Activated T-cell treated with anti-CD3 and anti-CD28 coated beads, Interleukin-2, amount 50 U/mL, for 72 hours (primary cell): ENCODE results near the gene CD93. TPM values are rescaled to one million over a fixed set of nuclear protein-coding genes. Genes with fewer than 3 reads are reported as not detected.
A peak's percentile ranks its signal among the peaks of the same experiment; 100 is the strongest.

ENCODE experiments used
- ATAC-seq, 2 donors: fragments of 150-1000 bp; cut with Tn5 transposase; replicated peaks in 1 of 2; 2 replicates each; pipeline ENCODE4 v1.10.0; 2021; ENCODE audit warnings: moderate library complexity in 2 of 2, mild to moderate bottlenecking in 1 of 2
- DNase-seq, 2 donors: peaks; one replicate each; pipeline ENCODE4 v3.0.0; 2021 to 2022; ENCODE audit warnings: mixed read lengths in 1 of 2
- H3K27ac Mint-ChIP-seq: one replicate; pipeline ENCODE4 v1.8.0; 2022; ENCODE audit warnings: mild to moderate bottlenecking, moderate library complexity, mixed read lengths
- H3K27me3 Mint-ChIP-seq: one replicate; pipeline ENCODE4 v1.8.0; 2022; ENCODE audit warnings: low read depth, mixed read lengths
- H3K36me3 Mint-ChIP-seq, 2 donors: one replicate each; pipeline ENCODE4 v1.8.0; 2022; ENCODE audit warnings: mixed read lengths in 2 of 2, mild to moderate bottlenecking in 1 of 2; ENCODE audit not compliant: insufficient read depth in 2 of 2
- H3K4me1 Mint-ChIP-seq: one replicate; pipeline ENCODE4 v1.8.0; 2022; ENCODE audit warnings: low read depth, mixed read lengths
- H3K4me3 Mint-ChIP-seq, 2 donors: one replicate each; pipeline ENCODE4 v1.8.0; 2022; ENCODE audit warnings: mild to moderate bottlenecking in 2 of 2, mixed read lengths in 2 of 2, moderate library complexity in 2 of 2
- H3K9me3 Mint-ChIP-seq, 2 donors: one replicate each; pipeline ENCODE4 v1.8.0; 2022; ENCODE audit warnings: mixed read lengths in 2 of 2
- total RNA-seq, 2 donors: library from RNA; stranded (reverse); gene quantifications; one replicate each; pipeline ENCODE4 v1.2.3, GENCODE V29; 2022

Gene CD93
- 1 to 10 TPM in 1 of 2 donors, under 1 TPM in 1; 0.36 to 2.0 TPM for total RNA-seq

- no peaks in the 10 kb centered on the region for H3K9me3 Mint-ChIP-seq
- no peaks in the 10 kb centered on the region for H3K36me3 Mint-ChIP-seq
- DNase-seq (peak; percentile 27 to 47), ATAC-seq (peak; percentile 96 to 98)
- H3K27ac Mint-ChIP-seq = peak within 1 kb of the TSS; percentile 25
- H3K4me3 Mint-ChIP-seq = peak within 1 kb of the TSS; percentile 66 to 80
- peaks cover 15% of the 10 kb centered on the region for H3K4me1 Mint-ChIP-seq
- no peaks in the 10 kb centered on the region for H3K27me3 Mint-ChIP-seq
These were observed at the start of gene CD93 for GRCh38 chr20:23086056-23086566. Gene CD93 (minus strand): TSS chr20:23086324. CDS start chr20:23086192, 132 bp downstream.

- Mint-ChIP-seq H3K36me3 (no peaks in the 10 kb centered on the region), H3K4me3 (no peak overlapping the region), H3K9me3 (no peaks in the 10 kb centered on the region), H3K27ac (no peak overlapping the region), H3K4me1 (no peaks in the 10 kb centered on the region), H3K27me3 (no peaks in the 10 kb centered on the region)
- no peak for DNase-seq
- no peak for ATAC-seq
These were observed 47.5 kb upstream of the CD93 start for GRCh38 chr20:23133560-23133998.

GRCh38 chr20:23132930-23133559 lies 46.9 kb upstream of the CD93 start:
- ATAC-seq = no peak
- Mint-ChIP-seq H3K27me3 (no peaks in the 10 kb centered on the region), H3K9me3 (no peaks in the 10 kb centered on the region), H3K36me3 (no peaks in the 10 kb centered on the region), H3K4me1 (no peaks in the 10 kb centered on the region), H3K4me3 (no peak overlapping the region), H3K27ac (no peak overlapping the region)
- no peak for DNase-seq

- no peaks in the 10 kb centered on the region for H3K9me3 Mint-ChIP-seq
- H3K4me1 Mint-ChIP-seq = no peaks in the 10 kb centered on the region
- DNase-seq = no peak
- H3K36me3 Mint-ChIP-seq = no peaks in the 10 kb centered on the region
- no peak for ATAC-seq
- no peak overlapping the region for H3K4me3 Mint-ChIP-seq
- H3K27me3 Mint-ChIP-seq = no peaks in the 10 kb centered on the region
- no peak overlapping the region for H3K27ac Mint-ChIP-seq
These were observed 46.3 kb upstream of the CD93 start for GRCh38 chr20:23132293-23132929.

GRCh38 chr20:23131766-23132165 lies 45.6 kb upstream of the CD93 start:
- Mint-ChIP-seq H3K27ac (no peak overlapping the region), H3K4me3 (no peak overlapping the region), H3K4me1 (no peaks in the 10 kb centered on the region), H3K36me3 (no peaks in the 10 kb centered on the region), H3K27me3 (no peaks in the 10 kb centered on the region), H3K9me3 (no peaks in the 10 kb centered on the region)
- ATAC-seq (no peak), DNase-seq (no peak)

GRCh38 chr20:23130622-23131140 lies 44.6 kb upstream of the CD93 start:
- Mint-ChIP-seq H3K4me1 (no peaks in the 10 kb centered on the region), H3K36me3 (no peaks in the 10 kb centered on the region), H3K9me3 (no peaks in the 10 kb centered on the region), H3K27me3 (no peaks in the 10 kb centered on the region), H3K4me3 (no peak overlapping the region), H3K27ac (no peak overlapping the region)
- DNase-seq (no peak), ATAC-seq (no peak)

- Mint-ChIP-seq H3K27me3 (no peaks in the 10 kb centered on the region), H3K36me3 (no peaks in the 10 kb centered on the region), H3K9me3 (no peaks in the 10 kb centered on the region), H3K4me3 (no peak overlapping the region), H3K4me1 (no peaks in the 10 kb centered on the region), H3K27ac (no peak overlapping the region)
- ATAC-seq (no peak), DNase-seq (no peak)
These were observed 43.9 kb upstream of the CD93 start for GRCh38 chr20:23129891-23130621.

- Mint-ChIP-seq H3K4me1 (no peaks in the 10 kb centered on the region), H3K27ac (peak overlapping the region; percentile 32), H3K36me3 (no peaks in the 10 kb centered on the region), H3K4me3 (no peak overlapping the region), H3K9me3 (no peaks in the 10 kb centered on the region), H3K27me3 (no peaks in the 10 kb centered on the region)
- ATAC-seq = no peak
- no peak for DNase-seq
These were observed 43.1 kb upstream of the CD93 start for GRCh38 chr20:23129266-23129665.

GRCh38 chr20:23128461-23129125 lies 42.5 kb upstream of the CD93 start:
- no peaks in the 10 kb centered on the region for H3K27me3 Mint-ChIP-seq
- no peak overlapping the region for H3K27ac Mint-ChIP-seq
- H3K36me3 Mint-ChIP-seq = no peaks in the 10 kb centered on the region
- no peak overlapping the region for H3K4me3 Mint-ChIP-seq
- no peaks in the 10 kb centered on the region for H3K9me3 Mint-ChIP-seq
- no peaks in the 10 kb centered on the region for H3K4me1 Mint-ChIP-seq
- no peak for ATAC-seq
- no peak for DNase-seq

- ATAC-seq = no peak
- Mint-ChIP-seq H3K27me3 (no peaks in the 10 kb centered on the region), H3K4me1 (no peaks in the 10 kb centered on the region), H3K4me3 (no peak overlapping the region), H3K27ac (no peak overlapping the region), H3K9me3 (no peaks in the 10 kb centered on the region), H3K36me3 (no peaks in the 10 kb centered on the region)
- DNase-seq = no peak
These were observed 41.6 kb upstream of the CD93 start for GRCh38 chr20:23127506-23128279.

- no peak overlapping the region for H3K4me3 Mint-ChIP-seq
- H3K9me3 Mint-ChIP-seq = no peaks in the 10 kb centered on the region
- H3K27ac Mint-ChIP-seq = no peak overlapping the region
- no peaks in the 10 kb centered on the region for H3K27me3 Mint-ChIP-seq
- DNase-seq = no peak
- H3K36me3 Mint-ChIP-seq = no peaks in the 10 kb centered on the region
- no peak for ATAC-seq
- no peaks in the 10 kb centered on the region for H3K4me1 Mint-ChIP-seq
These were observed 40.3 kb upstream of the CD93 start for GRCh38 chr20:23126281-23127061.
